HG03135 (cell line): ENCODE results near the gene MAN1C1.
A peak's percentile ranks its signal among the peaks of the same experiment; 100 is the strongest.
"Not testable (repeated sequence)": the region's sequence is repeated elsewhere in the genome, so short reads cannot be mapped to it uniquely, and the experiment has no call there.

Source experiments
- ATAC-seq: cut with Tn5 transposase; IDR thresholded peaks from one replicate; pipeline ENCODE4 v1.9.1; 2021; ENCODE audit warnings: mild to moderate bottlenecking, moderate library complexity; ENCODE audit not compliant: unreplicated experiment

Gene MAN1C1

DNA sequence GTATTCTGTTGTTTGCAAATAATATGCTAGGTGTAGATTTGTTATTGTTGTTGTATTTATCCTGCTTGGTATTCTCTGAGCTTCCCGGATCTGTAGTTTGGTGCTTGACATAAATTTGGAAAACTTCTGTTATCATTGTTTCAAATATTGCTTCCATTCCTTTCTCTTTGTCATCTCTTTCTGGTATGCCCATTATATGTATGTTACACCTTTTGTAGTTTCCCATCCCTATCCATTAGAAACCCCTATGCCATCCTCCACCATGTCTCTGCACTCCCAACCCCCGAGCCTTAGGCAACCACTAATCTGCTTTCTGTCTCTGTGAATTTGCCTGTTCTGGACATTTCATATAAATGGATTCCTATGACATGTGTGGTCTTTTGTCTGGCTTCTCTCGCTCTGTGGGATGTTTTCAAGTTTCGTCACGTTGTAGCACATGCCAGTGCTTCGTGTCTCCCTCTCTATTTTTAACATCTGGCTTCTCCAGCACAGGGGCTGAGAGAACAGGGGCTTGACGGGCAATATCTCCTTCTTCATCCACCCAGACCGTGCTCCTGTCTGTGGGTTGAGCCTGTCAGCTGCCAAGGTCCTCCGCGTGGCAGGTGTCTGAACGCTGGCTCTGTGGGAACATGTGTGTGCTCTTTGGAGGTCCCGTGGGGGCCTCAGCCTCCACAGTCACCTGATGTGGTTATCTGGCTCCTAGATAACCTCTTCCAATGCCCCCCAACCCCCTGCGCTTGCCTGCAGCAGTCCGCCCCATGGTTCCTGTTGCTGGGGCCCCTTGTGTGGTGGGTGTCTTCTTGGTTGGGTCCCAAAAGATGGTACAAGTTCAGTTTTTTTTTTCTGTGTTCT lies 32.8 kb upstream of the MAN1C1 start:
- no peak for ATAC-seq

DNA sequence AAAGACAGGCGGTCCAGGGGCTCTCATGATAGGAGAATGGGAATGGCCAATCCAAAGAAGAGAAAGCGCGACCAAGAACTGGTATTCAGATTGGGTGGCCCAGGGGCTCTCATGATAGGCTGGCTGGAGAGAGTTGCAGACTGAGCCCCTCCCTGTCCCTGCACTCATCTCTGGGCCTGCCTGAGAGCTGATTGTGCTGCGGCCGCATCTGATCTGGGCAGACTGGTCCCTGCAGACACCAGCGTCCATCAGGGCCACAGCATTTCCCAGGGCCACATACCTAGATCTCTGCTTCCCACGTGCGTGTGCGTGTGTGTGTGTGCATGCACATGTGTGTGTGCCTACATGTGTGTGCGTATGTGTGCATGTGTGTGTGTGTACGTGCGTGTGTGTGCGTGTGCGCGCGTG lies 30.4 kb upstream of the MAN1C1 start:
- no peak for ATAC-seq

DNA sequence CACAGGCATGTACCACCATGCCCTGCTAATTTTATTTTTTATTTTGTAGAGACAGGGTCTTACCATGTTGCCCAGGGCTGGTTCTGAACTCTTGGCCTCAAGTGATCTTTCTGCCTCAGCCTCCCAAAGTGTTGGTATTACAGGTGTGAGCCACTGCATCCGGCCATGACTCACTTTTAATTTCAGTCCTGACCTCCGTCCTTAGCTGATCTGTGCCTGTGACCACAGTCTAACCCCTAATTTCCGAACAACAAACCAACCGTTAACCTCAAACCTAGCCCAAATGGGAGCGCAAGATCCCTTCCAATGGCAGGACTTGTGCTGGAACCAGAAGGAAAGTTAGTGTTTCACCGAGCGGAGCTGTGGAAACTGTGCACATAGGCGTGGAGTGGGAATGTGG lies 29.3 kb upstream of the MAN1C1 start:
- ATAC-seq: no peak

DNA sequence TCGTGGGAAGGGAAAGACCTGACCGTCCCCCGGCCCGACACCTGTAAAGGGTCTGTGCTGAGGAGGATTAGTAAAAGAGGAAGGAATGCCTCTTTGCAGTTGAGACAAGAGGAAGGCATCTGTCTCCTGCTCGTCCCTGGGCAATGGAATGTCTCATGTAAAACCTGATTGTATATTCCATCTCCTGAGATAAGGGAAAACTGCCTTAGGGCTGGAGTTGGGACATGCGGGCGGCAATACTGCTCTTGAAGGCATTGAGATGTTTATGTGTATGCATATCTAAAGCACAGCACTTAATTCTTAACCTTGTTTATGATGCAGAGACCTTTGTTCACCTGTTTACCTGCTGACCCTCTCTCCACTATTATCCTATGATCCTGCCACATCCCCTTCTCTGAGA lies 28.4 kb upstream of the MAN1C1 start:
- not testable (repeated sequence) for ATAC-seq

DNA sequence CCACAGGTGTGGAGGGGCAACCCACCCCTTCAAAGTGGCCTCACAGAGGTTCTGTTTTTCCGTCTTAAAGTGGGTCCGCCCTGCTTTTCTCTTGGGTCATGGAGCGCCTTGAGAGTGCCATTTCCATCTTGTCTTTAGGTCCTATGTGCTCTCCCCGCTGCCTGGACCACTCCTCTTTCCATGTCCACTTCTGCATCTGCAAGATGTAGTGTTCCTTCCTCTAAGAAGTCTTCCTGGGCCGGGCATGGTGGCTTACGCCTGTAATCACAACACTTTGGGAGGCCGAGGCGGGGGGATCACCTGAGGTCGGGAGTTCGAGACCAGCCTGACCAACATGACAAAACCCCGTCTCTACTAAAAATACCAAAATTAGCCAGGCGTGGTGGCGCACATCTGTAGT lies 27.8 kb upstream of the MAN1C1 start:
- ATAC-seq: not testable (repeated sequence)

DNA sequence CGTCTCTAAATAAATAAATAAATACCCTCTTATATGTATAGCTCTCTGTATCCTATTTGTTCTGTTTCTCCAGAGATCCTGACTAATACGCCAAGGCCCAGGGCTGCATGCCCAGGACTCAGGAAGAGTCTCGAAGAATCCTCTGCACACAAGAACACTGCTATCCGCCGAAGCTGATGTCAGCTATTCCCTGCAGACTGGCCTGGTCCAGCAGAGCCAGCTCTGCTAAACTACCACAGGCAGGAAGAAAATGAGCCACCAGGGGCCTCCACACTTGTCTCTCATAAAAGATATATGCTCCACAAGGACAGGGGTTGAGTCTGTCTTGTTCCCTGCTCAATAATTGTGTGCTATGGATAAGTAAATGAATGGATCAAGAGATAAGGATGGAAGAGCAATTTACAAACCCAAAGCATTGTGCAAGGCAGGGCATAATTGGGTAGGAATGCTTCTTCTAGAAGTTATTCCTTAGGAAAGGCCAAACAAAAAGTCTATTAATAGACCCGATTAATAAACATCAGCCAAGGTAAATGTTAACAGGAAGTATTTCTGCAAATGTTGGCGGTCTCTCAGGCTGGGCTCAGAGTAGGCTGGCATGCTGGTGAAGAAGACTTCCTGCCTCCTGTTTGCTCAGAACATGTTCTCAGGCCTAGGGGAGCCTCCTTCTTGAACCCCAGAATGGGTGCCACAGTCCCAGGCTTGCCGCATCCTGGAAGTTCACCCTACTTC lies 26.3 kb upstream of the MAN1C1 start:
- no peak for ATAC-seq

DNA sequence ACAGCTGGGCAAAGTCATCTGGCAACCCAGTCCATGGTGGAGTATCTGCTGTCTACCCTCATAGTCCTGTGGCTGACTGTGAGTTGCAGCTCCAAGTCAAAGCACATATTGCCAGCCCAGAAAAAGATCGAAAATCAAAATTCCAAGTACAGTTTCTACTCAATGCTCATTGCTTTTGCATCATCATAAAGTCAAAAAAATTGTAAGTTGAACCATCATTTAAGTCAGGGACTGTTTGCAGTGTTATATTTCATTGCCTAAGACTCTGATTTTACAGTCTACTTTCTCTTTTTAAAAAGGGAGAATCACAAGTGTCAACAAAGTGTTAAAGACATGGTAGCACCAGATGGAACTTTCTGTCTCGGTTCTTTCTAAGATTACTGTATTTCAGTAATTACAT lies 22.7 kb upstream of the MAN1C1 start:
- ATAC-seq: no peak

DNA sequence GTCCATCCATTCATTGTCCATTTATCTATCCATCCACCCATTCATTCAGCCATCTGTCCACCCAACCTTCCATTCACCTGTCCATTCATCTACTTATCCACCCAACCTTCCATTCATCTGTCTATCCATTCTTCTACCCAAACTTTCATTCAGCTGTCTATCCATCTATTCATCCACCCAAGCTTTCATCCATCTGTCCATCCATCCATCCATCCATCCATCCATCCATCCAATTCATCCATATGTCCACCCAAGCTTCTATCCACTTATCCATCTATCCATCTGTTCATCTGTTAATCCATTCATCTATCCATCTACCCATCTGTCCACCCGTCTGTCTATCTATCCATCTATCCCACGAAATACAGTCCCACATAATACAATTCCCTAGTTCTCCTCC lies 21.6 kb upstream of the MAN1C1 start:
- ATAC-seq: no peak

DNA sequence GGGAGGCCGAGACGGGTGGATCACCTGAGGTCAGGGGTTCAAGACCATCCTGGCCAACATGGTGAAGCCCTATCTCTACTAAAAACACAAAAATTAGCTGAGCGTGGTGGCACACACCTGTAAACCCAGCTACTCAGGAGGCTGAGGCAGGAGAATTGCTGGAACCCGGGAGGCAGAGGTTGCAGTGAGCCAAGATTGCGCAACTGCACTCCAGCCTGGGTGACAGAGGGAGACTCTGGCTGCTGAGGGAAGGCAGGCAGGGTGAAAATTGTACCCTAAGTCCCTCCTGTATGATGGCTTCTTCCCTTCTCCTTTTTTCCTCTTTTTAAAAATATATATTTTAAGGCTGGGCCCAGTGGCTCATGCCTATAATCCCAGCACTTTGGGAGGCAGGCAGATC lies 19.9 kb upstream of the MAN1C1 start:
- not testable (repeated sequence) for ATAC-seq

DNA sequence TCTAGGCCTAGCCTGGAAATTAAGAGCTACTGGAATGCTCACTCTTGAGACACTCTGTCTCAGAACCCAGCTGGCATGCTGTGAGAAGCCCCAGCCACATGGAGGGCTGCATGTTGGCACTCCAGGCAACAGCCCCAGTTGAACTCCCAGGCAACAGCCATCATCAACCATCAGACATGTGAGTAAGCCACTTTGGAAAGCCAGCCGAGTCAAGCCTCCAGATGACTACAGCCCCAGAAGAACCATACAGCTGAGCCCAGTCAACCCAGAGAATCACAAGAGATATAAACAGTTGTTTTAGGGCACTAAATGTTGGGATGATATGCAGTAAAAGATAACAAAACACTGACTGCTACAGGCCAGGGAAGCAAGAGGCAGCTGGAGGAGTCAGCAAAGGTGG lies 17.7 kb upstream of the MAN1C1 start:
- no peak for ATAC-seq

DNA sequence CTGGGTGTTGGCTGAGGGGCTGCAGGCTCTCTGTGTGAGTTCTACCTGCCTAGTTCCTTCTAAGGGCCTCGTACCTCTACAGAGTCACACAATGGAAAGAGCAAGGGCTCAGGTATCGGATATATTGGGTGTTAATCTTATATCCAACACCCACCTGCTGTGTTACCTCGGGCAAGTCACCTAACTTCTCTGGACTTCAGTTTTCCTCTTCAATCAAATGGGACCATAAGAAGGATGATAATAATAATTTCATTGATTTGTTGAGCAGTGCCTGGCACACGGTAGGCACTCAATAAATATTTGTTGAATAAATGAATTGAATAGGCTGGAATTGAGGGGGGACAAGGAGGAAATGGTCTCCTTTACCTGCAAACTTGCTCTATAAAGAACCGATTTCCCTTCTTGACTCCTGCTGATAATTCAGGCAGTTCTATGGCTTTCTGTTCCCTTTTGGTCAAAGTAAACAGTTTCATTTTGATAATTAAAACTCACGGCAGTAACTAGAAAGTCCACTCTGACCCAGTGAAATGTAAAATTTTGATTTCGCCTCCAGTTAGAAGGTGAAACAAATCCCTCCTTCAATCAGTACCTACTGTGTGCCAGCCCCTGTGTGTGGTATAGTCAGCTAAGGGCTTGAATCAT lies 16.5 kb upstream of the MAN1C1 start:
- no peak for ATAC-seq

DNA sequence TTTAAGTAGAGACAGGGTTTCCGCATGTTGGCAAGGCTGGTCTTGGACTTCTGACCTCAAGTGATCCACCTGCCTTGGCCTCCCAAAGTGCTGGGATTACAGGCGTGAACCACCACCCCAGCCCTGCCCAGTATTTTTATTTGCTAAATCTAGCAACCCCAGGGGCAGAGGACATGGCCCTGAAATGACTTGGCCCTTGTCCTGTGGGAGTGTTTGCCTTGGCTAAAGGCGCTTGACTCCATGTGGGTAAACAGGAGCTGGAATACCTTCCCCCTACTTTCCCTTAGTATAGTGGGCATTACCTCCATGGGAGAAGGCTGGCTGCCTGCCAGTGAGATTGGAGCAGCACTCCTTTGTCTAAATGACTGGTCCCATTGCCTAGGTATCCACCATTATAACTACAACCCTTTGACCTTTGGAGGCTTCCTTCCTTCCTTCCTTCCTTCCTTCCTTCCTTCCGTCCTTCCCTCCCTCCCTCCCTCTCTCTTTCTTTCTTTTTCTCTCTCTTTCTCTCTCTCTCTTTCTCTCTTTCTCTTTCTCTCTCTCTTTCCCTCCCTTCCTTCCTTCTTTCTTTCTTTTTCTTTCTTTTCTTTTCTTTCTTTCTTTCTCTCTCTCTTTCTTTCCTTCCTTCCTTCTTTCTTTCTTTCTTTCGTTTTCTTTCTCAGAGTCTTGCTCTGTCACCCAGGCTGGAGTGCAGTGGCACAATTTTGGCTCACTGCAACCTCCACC lies 15.5 kb upstream of the MAN1C1 start:
- ATAC-seq: not testable (repeated sequence)

DNA sequence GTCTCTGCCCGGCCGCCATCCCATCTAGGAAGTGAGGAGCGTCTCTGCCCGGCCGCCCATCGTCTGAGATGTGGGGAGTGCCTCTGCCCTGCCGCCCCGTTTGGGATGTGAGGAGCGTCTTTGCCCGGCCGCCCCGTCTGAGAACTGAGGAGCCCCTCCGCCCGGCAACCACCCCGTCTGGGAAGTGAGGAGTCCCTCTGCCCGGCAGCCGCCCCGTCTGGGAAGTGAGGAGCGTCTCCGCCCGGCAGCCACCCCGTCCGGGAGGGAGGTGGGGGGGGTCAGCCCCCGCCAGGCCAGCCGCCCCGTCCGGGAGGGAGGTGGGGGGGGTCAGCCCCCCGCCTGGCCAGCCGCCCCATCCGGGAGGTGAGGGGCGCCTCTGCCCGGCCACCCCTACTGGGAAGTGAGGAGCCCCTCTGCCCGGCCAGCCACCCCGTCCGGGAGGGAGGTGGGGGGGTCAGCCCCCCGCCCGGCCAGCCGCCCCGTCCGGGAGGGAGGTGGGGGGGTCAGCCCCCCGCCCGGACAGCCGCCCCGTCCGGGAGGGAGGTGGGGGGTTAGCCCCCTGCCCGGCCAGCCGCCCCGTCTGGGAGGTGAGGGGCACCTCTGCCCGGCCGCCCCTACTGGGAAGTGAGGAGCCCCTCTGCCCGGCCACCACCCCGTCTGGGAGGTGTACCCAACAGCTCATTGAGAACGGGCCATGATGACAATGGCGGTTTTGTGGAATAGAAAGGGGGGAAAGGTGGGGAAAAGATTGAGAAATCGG lies 12.6 kb upstream of the MAN1C1 start:
- not testable (repeated sequence) for ATAC-seq

DNA sequence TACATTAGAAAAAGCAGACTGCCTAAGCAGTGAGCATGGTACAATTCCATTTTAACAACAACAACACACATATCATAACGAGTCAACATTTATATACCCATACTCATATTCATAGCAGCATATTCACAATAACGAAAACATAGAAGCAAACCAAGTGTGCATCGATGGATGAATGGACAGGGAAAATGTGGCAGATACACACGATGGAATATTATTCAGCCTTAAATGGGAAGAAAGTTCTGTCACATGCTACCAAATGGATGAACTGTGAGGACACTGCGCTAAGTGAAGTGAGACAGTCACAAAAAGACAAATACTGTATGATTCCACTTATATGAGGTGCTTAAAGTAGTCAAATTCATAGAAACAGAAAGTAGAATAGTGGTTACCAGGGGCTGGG lies 9.5 kb upstream of the MAN1C1 start:
- no peak for ATAC-seq

DNA sequence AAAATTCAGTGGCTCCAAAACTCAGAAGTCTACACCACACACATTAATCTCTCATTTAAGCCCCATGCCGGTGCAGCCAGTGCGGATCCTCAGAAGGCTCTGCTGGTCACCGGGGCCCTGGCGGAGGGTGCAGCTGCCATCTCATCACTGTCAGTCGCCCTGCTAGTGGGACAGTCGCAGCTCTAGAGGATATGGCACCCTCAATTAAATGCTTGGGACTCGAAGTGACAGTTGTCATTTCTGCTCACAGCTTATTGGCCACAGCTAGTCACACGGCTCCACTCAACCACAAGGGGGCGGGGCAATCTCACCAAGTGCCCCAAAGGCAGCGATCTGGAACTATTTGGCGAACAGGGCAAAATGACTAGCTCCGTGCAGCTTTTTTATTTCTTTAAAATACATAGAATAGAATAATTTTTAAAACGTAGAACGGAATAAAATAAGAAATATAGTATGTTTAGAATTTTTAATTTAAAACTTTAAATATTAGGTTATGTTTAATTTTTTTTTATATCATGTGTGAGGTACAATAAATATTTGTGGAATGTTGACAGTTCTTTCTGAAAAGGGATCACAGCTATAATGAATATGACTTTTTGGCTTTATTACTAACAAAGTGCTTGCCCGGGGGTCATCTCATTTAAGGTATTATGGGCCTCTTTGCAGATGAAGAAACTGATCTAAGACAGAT lies 8.0 kb upstream of the MAN1C1 start:
- ATAC-seq: peak; percentile 77

DNA sequence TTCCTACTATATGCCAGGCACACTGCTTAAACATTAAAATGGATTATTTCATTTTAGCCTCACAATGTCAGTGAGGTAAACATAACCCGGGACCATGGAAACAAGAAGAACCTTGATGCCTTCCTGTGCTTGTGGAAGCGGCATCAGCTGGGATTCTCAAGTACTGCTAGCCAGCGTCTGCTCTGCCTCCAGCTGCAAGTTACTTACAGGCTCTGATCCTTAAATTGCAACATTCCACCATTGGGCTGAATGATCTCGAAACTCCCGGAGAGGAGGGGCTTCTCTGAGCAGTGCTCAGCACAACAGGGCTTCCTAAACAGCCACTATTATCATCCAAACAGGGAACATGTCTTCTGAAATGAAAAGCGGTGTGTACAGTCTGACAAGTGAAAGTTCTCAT lies 6.7 kb upstream of the MAN1C1 start:
- no peak for ATAC-seq

DNA sequence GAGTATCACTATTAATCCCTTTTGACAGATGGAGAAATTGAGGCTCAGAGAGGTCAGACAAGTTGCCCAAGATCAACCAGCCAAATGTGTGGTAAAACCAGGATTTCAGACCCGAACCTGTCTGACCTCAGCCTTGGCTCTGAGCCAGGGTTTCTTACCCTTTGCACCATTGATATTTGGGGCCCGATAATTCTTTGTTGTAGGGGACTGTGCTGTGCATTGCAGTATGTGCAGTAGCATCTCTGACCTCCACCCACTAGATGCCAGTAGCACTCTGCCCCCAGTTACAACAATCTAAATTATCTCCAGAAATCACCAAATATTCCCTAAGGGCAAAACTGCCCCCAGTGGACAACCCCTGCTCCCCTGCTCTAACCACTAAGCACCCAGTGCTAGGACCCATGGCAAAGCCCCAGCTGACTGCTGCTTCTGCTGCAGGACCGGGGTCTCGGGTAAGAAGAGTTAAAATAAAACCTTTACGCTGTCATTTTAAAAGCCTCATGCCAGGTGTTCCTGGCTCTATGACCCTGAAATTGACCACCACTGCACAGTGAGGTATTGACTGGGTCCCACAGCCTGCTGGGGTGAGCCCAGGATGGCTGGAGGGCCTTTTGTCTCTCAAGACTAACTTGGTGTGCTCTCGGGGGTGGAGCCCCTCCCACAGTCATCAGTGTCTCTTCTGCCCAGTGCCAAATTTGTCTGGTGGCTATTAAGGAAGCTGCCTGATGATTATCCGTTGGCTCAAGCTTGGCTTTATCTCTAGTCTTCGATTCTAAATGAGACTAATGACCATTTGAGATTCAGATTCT lies 5.6 kb upstream of the MAN1C1 start:
- ATAC-seq: no peak

DNA sequence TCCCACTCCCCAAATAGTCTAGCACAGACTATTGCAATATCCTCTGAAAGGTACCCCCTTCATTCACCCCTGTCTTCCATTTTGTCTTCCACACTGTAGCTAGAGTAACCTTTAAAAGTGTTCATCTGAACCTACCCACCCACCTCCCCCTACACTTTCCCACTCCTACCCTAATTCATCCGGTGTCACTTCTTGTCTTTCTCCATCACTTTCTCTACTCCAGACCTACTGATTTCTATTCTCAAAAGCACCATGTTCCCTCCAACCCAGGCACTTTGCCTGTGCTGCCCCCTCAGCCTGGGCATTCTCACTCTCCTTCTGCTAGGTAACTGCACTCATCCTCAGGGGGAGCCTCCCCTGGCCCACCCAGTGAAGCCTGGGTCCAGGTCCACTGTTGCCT lies 4.7 kb upstream of the MAN1C1 start:
- no peak for ATAC-seq

DNA sequence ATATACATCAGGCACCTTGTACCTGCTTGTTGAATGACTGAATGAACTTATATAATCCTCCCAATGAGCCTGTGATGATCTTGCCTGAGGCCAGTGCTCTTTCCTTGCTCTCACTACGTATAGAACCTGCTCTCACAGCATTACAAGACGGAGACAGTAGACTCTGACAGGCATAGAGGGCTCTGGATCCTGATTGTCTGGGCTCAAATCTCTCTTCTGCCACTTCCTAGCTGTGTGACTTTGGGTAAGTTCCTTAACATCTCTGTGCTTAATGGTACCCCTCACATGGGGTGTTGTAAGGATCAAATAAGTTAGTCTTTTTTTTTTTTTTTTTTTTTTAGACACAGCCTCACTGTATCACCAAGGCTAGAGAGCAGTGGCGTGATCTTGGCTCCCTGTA lies 4.2 kb upstream of the MAN1C1 start:
- no peak for ATAC-seq
